Smooth muscle cell (in vitro differentiated cells): ENCODE measurements around the gene MTARC1. TPM values are rescaled to one million over a fixed set of nuclear protein-coding genes. Genes with fewer than 3 reads are reported as not detected.
A peak's percentile ranks its signal among the peaks of the same experiment; 100 is the strongest.

Experiments
- DNase-seq: peaks from one replicate; lab custom pipeline; 2025; ENCODE audit not compliant: unreplicated experiment; lab: John Stamatoyannopoulos, UW
- H2AFZ ChIP-seq: fragments of 200-600 bp; sonication (generic); 2 replicates; pipeline ENCODE4 v1.6.0; 2016; ENCODE audit warnings: antibody characterized with exemption, low read depth, mild to moderate bottlenecking
- H3F3A ChIP-seq: fragments of 200-600 bp; sonication (generic); 2 replicates; pipeline ENCODE4 v1.6.0; 2017; ENCODE audit warnings: antibody characterized with exemption, low read depth
- H3K27ac ChIP-seq: fragments of 200-600 bp; sonication (generic); 2 replicates; pipeline ENCODE4 v1.5.1; 2016; ENCODE audit warnings: low read depth, mild to moderate bottlenecking
- H3K27me3 ChIP-seq: fragments of 200-600 bp; sonication (generic); 2 replicates; pipeline ENCODE4 v1.6.1; 2016; ENCODE audit warnings: low read depth, mild to moderate bottlenecking
- H3K36me3 ChIP-seq: fragments of 200-600 bp; sonication (generic); 2 replicates; pipeline ENCODE4 v1.5.1; 2016; ENCODE audit warnings: low read depth
- H3K4me1 ChIP-seq: fragments of 200-600 bp; sonication (generic); 2 replicates; pipeline ENCODE4 v1.5.1; 2016; ENCODE audit warnings: low read depth
- H3K4me2 ChIP-seq: fragments of 200-600 bp; sonication (generic); 2 replicates; pipeline ENCODE4 v1.6.0; 2016; ENCODE audit warnings: mild to moderate bottlenecking
- H3K4me3 ChIP-seq: fragments of 200-600 bp; sonication (generic); 2 replicates; pipeline ENCODE4 v1.5.1; 2016; ENCODE audit warnings: mild to moderate bottlenecking
- H3K79me2 ChIP-seq: fragments of 200-600 bp; sonication (generic); 2 replicates; pipeline ENCODE4 v1.6.0; 2016; ENCODE audit warnings: low read depth, mild to moderate bottlenecking
- H3K9ac ChIP-seq: fragments of 200-600 bp; sonication (generic); 2 replicates; pipeline ENCODE4 v1.6.0; 2016; ENCODE audit warnings: low read depth
- H3K9me3 ChIP-seq: fragments of 200-600 bp; sonication (generic); replicated peaks from 2 replicates; pipeline ENCODE4 v1.5.1; 2016; ENCODE audit warnings: low read depth
- H4K20me1 ChIP-seq: fragments of 200-600 bp; sonication (generic); 2 replicates; pipeline ENCODE4 v1.6.0; 2016; ENCODE audit warnings: low read depth
- WGBS: methylation state at CpG from one replicate; pipeline ENCODE4 v1.1.7; 2016; ENCODE audit warnings: low lambda C conversion rate; 5-methylcytosine and 5-hydroxymethylcytosine counted together
- polyA plus RNA-seq: library from polyadenylated mRNA; unstranded; fragments of >200 nt; fragmentation: Nextera tagmentation; extraction: Ambion mirVana; gene quantifications from 2 replicates; pipeline ENCODE4 v1.2.1, GENCODE V29; 2016
- total RNA-seq: library from RNA; depleted of rRNA; stranded (reverse); fragments of >200 nt; gene quantifications from 2 replicates; pipeline ENCODE4 v1.2.3, GENCODE V29; 2014
- TF ChIP-seq, protein P1 (sequence below): fragments of 200-600 bp; sonication (generic); IDR thresholded peaks from 2 replicates; pipeline ENCODE4 v1.5.1; 2017; ENCODE audit warnings: borderline replicate concordance, mild to moderate bottlenecking, antibody characterized with exemption; ENCODE audit not compliant: insufficient read depth, poor library complexity, severe bottlenecking

The MTARC1 gene
- total and polyA plus RNA-seq, 2 experiments from 2014 or later = 0.83 to 2.3 TPM

GRCh38 chr1:220812308-220812707 lies 25.6 kb downstream of the MTARC1 start:
- TF ChIP-seq, protein P1, sequence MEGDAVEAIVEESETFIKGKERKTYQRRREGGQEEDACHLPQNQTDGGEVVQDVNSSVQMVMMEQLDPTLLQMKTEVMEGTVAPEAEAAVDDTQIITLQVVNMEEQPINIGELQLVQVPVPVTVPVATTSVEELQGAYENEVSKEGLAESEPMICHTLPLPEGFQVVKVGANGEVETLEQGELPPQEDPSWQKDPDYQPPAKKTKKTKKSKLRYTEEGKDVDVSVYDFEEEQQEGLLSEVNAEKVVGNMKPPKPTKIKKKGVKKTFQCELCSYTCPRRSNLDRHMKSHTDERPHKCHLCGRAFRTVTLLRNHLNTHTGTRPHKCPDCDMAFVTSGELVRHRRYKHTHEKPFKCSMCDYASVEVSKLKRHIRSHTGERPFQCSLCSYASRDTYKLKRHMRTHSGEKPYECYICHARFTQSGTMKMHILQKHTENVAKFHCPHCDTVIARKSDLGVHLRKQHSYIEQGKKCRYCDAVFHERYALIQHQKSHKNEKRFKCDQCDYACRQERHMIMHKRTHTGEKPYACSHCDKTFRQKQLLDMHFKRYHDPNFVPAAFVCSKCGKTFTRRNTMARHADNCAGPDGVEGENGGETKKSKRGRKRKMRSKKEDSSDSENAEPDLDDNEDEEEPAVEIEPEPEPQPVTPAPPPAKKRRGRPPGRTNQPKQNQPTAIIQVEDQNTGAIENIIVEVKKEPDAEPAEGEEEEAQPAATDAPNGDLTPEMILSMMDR = no peak
- H3K36me3 ChIP-seq = no peaks in the 10 kb centered on the region
- 79% methylated on average over 6 of the region's 6 CpGs for WGBS

GRCh38 chr1:220813013-220813412 lies 26.3 kb downstream of the MTARC1 start:
- Histone ChIP-seq H3K4me2 (no peak overlapping the region), H3K4me3 (no peak overlapping the region), H3K27ac (no peak overlapping the region), H3K9me3 (no peaks in the 10 kb centered on the region), H3K27me3 (peaks cover 5% of the 10 kb centered on the region), H4K20me1 (no peaks in the 10 kb centered on the region), H3F3A (peaks cover 2% of the 10 kb centered on the region), H3K4me1 (no peaks in the 10 kb centered on the region), H3K79me2 (no peaks in the 10 kb centered on the region), H3K36me3 (no peaks in the 10 kb centered on the region), H2AFZ (no peak overlapping the region), H3K9ac (no peak overlapping the region)
- WGBS = 50% methylated on average over 12 of the region's 12 CpGs
- TF ChIP-seq, protein P1 = peak; percentile 33
- DNase-seq = no peak

More at GRCh38 chr1:220812308-220812707, 25.6 kb downstream of the MTARC1 start:
- Histone ChIP-seq H3K27me3 (peaks cover 5% of the 10 kb centered on the region), H3K9me3 (no peaks in the 10 kb centered on the region), H2AFZ (no peak overlapping the region), H3K4me1 (no peaks in the 10 kb centered on the region), H3K4me2 (no peak overlapping the region), H3K27ac (no peak overlapping the region), H3K4me3 (no peak overlapping the region), H3K79me2 (no peaks in the 10 kb centered on the region), H4K20me1 (no peaks in the 10 kb centered on the region), H3K9ac (no peak overlapping the region), H3F3A (no peaks in the 10 kb centered on the region)
- DNase-seq = no peak

DNA sequence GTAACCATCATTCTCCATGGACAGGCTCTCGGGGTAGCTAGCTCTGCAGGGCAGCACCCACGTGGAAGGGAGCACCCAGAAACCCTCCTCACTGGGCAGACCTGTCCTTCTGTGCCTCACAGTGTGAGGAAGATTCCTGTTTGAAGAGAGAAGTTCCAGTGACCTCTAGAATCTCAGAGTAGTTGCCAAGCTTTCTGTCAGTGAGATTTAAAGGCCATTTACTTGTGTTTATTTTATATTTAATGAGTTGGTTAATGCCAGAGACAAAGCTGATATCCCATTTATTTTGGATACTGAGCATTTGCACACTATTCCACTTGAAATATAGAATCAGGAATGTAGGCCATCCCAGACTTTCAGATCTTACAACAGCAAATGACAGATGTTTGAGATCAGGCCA lies 28.7 kb downstream of the MTARC1 start:
- H2AFZ ChIP-seq = no peak overlapping the region
- H3K36me3 ChIP-seq = no peaks in the 10 kb centered on the region
- H3K9ac ChIP-seq = no peak overlapping the region
- peaks cover 5% of the 10 kb centered on the region for H3K27me3 ChIP-seq
- H3K27ac ChIP-seq = no peak overlapping the region
- H3K4me3 ChIP-seq = no peak overlapping the region
- H3K4me1 ChIP-seq = peaks cover 7% of the 10 kb centered on the region
- H3F3A ChIP-seq = peaks cover 13% of the 10 kb centered on the region
- no peaks in the 10 kb centered on the region for H4K20me1 ChIP-seq
- H3K4me2 ChIP-seq = no peak overlapping the region
- H3K9me3 ChIP-seq = no peaks in the 10 kb centered on the region
- WGBS = 90% methylated on average over 2 of the region's 2 CpGs
- DNase-seq = no peak
- no peaks in the 10 kb centered on the region for H3K79me2 ChIP-seq
- TF ChIP-seq, protein P1 = no peak

- H3K27me3 ChIP-seq = peaks cover 11% of the 10 kb centered on the region
- peaks cover 13% of the 10 kb centered on the region for H3F3A ChIP-seq
- no peaks in the 10 kb centered on the region for H3K36me3 ChIP-seq
- TF ChIP-seq, protein P1 = no peak
- H4K20me1 ChIP-seq = no peaks in the 10 kb centered on the region
- no peak overlapping the region for H3K4me3 ChIP-seq
- no peaks in the 10 kb centered on the region for H3K9me3 ChIP-seq
- no peak for DNase-seq
- H3K4me1 ChIP-seq = peaks cover 7% of the 10 kb centered on the region
- no peak overlapping the region for H3K9ac ChIP-seq
- no peak overlapping the region for H2AFZ ChIP-seq
- H3K79me2 ChIP-seq = no peaks in the 10 kb centered on the region
- WGBS = 55% methylated on average over 1 of the region's 1 CpG
- no peak overlapping the region for H3K27ac ChIP-seq
- no peak overlapping the region for H3K4me2 ChIP-seq
Measured at GRCh38 chr1:220817907-220818306, 31.2 kb downstream of the MTARC1 start.
